Suprapubic skin (tissue), 4 donors: ENCODE measurements around the gene GADD45A.

Experiments used
- POLR2A ChIP-seq, 2 donors: fragments of 450-650 bp; IDR thresholded peaks; one replicate each; pipeline ENCODE4 v1.6.1; 2017; ENCODE audit warnings: antibody characterized with exemption in 2 of 2, mild to moderate bottlenecking in 2 of 2, moderate library complexity in 2 of 2
- POLR2AphosphoS5 ChIP-seq, 3 donors: sonication (generic); formaldehyde crosslinking; IDR thresholded peaks; one replicate each; pipeline ENCODE4 v1.6.1; 2017; ENCODE audit warnings: antibody characterized with exemption in 3 of 3
- TF ChIP-seq, protein P1 (sequence below), 2 donors: fragments of 200-600 bp in 1 of 2; fragments of 450-650 bp in 1 of 2; sonication (generic) in 1 of 2; IDR thresholded peaks; one replicate each; pipeline ENCODE4 v1.5.1; 2016 to 2019; ENCODE audit warnings: antibody characterized with exemption in 2 of 2, mild to moderate bottlenecking in 1 of 2, moderate library complexity in 1 of 2

DNA sequence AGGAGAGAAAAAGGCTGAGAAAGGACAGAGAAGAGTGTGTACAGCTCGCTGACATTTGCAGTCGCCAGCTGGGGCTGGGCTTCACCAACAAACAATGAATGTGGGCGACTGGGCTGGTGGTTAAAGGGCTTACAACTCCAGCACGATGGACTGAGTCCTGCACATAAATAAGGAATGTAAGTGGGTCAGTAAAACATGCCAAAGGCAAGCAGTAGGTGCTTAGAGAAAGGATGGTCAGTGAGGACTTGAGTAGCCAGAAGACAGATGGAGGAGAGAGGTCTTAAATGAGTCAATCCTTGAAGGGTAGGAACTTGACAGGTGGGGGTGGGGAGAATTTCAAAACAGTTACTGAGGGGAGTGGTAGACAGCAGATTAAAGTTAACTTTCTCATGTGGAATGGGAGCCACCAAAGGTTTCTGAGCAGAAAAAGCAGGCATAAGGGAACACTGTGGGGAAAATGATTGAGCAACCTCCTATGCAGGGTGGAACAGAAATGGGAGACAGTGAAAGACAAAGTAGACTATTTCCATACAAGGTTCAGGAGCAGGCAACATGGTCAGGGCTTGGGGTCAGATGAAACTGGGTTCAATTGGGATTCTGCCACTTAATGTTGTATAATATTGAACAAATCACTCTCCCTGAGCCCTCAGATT, 37.4 kb downstream of the GADD45A start:
- TF ChIP-seq, protein P1, sequence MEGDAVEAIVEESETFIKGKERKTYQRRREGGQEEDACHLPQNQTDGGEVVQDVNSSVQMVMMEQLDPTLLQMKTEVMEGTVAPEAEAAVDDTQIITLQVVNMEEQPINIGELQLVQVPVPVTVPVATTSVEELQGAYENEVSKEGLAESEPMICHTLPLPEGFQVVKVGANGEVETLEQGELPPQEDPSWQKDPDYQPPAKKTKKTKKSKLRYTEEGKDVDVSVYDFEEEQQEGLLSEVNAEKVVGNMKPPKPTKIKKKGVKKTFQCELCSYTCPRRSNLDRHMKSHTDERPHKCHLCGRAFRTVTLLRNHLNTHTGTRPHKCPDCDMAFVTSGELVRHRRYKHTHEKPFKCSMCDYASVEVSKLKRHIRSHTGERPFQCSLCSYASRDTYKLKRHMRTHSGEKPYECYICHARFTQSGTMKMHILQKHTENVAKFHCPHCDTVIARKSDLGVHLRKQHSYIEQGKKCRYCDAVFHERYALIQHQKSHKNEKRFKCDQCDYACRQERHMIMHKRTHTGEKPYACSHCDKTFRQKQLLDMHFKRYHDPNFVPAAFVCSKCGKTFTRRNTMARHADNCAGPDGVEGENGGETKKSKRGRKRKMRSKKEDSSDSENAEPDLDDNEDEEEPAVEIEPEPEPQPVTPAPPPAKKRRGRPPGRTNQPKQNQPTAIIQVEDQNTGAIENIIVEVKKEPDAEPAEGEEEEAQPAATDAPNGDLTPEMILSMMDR (IDR thresholded peaks at IDR 0.05): no peak
- TF ChIP-seq POLR2A (IDR thresholded peaks at IDR 0.05) (no peak), POLR2AphosphoS5 (IDR thresholded peaks at IDR 0.05) (no peak)
